ENCODE results near the gene KCMF1.

DNA sequence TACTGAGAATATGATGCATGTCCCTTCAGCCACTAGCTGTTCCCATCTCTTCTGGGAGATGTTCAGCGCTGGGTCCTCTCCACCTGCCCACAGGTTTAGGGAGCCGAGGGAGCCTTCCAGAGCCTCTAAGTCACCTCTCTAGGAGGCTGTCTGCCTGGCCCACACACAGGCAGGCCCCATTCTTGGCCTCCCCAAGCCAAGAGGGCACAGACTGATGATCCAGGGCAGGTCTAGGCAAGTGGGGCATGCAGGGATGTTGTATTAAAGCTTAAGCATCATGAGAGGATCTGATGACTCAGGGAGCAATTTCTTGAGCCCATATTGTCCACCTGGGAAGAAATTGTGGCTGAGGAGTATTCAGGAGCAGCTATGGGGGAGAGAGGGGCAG, 45.6 kb upstream of the KCMF1 start:
- TF ChIP-seq CTCF (IDR thresholded peaks at IDR 0.05; ENCODE audit: poor library complexity) (no peak), EZH2 (IDR thresholded peaks at IDR 0.05; ENCODE audit: borderline replicate concordance) (no peak), EZH2phosphoT487 (IDR thresholded peaks at IDR 0.05; ENCODE audit: low read depth, severe bottlenecking, unreplicated experiment) (no peak)

Data from hepatocyte (in vitro differentiated cells).